ENCODE results near the gene GABARAP. TPM values are rescaled to one million over a fixed set of nuclear protein-coding genes. Genes with fewer than 3 reads are reported as not detected.

The GABARAP gene
- total RNA-seq, 1 experiment from 2014 or later, result 226 TPM

DNA sequence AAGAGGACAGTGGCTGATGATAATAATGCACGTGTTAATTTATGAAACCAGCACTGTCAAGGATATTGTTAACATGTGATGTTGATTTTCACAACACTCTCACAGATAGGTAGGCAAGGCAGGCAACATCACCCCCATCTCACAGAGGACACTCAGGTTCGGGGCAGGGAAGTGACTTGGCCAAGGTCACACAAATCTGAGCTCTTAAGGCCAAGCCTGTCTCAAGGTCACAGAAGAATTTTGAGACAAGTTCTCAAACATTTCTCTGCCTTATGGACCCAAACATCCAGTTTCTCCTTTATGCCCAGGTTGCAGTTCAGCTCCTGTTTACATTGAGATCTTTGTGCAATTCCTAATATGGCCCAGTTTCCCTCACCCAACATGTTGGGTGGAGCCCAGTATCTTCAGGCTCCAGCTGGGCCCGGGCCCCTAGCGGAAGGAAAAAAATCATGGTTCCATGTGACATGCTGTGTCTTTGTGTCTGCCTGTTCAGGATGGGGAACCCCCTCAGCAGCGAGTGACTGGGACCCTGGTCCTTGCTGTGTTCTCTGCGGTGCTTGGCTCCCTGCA, 40.6 kb upstream of the GABARAP start:
- intact Hi-C loops (cut with micrococcal nuclease), result no loop called here
- TF ChIP-seq, protein P1, sequence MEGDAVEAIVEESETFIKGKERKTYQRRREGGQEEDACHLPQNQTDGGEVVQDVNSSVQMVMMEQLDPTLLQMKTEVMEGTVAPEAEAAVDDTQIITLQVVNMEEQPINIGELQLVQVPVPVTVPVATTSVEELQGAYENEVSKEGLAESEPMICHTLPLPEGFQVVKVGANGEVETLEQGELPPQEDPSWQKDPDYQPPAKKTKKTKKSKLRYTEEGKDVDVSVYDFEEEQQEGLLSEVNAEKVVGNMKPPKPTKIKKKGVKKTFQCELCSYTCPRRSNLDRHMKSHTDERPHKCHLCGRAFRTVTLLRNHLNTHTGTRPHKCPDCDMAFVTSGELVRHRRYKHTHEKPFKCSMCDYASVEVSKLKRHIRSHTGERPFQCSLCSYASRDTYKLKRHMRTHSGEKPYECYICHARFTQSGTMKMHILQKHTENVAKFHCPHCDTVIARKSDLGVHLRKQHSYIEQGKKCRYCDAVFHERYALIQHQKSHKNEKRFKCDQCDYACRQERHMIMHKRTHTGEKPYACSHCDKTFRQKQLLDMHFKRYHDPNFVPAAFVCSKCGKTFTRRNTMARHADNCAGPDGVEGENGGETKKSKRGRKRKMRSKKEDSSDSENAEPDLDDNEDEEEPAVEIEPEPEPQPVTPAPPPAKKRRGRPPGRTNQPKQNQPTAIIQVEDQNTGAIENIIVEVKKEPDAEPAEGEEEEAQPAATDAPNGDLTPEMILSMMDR (IDR thresholded peaks at IDR 0.05; ENCODE audit: unreplicated experiment), result no peak
- Mint-ChIP-seq H3K27me3 (ENCODE audit: insufficient read depth, unreplicated experiment) (peaks cover 12% of the 10 kb centered on the region), H3K27ac (ENCODE audit: low read depth, unreplicated experiment) (no peak overlapping the region), H3K4me1 (ENCODE audit: insufficient read depth, unreplicated experiment) (peaks cover 6% of the 10 kb centered on the region), H3K36me3 (ENCODE audit: insufficient read depth, unreplicated experiment) (no peaks in the 10 kb centered on the region), H3K4me3 (ENCODE audit: unreplicated experiment) (no peak overlapping the region), H3K9me3 (ENCODE audit: unreplicated experiment) (no peaks in the 10 kb centered on the region)
- no peak for DNase-seq (ENCODE audit: unreplicated experiment)
- ChIA-PET CTCF (interaction anchor here (0.6 to 5.2 kb wide), 3 partner anchors 14 to 313 kb away, joined by 3 to 65 read pairs (median 4); no protein-coding TSS in a partner anchor), POLR2A (interaction anchor here (0.7 to 1.2 kb wide), 3 partner anchors 10 to 737 kb away, joined by 3 to 4 read pairs (median 3); no protein-coding TSS in a partner anchor)
- BruUV-seq (replicated peaks), result no TSS peak

DNA sequence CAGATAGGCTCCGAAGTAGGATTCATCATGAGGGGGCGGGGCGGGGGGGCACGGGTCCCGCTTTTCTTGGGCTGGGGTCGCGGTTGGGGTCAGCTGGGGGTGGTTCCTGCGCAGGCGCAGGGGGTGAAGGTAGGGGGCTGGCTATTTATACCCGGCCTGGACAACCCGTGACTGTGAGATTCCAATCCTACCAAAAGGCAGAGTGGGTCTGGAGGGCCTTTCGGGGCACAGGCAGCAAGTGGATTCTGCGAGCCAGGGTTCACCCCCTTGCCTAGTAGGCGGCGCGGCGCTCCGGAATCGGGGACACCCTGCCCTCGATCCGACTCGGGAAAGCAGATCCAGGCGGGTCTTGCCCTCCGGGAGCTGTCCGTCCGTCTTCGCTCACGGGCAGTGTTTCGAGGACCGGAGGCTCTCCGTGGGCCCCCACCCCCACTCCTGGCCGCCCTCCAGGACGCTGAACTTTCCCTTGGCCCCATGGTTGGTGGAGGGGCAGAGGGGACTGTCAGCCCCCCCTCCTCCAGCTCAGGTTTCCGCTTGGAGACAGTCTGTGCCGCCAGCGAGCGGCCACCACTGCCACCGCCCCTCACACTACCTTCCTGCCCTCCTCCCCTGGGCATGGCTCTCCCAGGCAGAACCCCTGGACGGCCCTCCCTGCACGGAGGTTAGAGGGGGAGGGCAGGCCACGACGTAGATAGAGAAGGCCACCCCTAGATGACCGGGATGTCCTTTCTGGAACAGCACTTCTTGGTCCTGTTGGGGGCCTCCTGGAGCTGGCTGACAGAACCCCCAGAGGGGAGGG, 39.9 kb upstream of the GABARAP start:
- H3K27me3 Mint-ChIP-seq (ENCODE audit: insufficient read depth, unreplicated experiment), result peaks cover 5% of the 10 kb centered on the region
- H3K4me3 Mint-ChIP-seq (ENCODE audit: unreplicated experiment), result peak overlapping the region; percentile 72
- POLR2A ChIA-PET, result interaction anchor here (0.7 to 3.8 kb wide), 6 partner anchors 11 to 737 kb away, joined by 3 to 37 read pairs (median 8); no protein-coding TSS in a partner anchor
- no peaks in the 10 kb centered on the region for H3K36me3 Mint-ChIP-seq (ENCODE audit: insufficient read depth, unreplicated experiment)
- CTCF ChIA-PET, result interaction anchor here (0.6 to 5.2 kb wide), 5 partner anchors 14 to 313 kb away, joined by 3 to 65 read pairs (median 3); no protein-coding TSS in a partner anchor
- no TSS peak for BruUV-seq (replicated peaks)
- TF ChIP-seq, protein P1 (IDR thresholded peaks at IDR 0.05; ENCODE audit: unreplicated experiment), result no peak
- no peak for DNase-seq (ENCODE audit: unreplicated experiment)
- intact Hi-C loops (cut with micrococcal nuclease), result no loop called here
- H3K27ac Mint-ChIP-seq (ENCODE audit: low read depth, unreplicated experiment), result no peak overlapping the region
- H3K4me1 Mint-ChIP-seq (ENCODE audit: insufficient read depth, unreplicated experiment), result peaks cover 6% of the 10 kb centered on the region
- no peaks in the 10 kb centered on the region for H3K9me3 Mint-ChIP-seq (ENCODE audit: unreplicated experiment)

DNA sequence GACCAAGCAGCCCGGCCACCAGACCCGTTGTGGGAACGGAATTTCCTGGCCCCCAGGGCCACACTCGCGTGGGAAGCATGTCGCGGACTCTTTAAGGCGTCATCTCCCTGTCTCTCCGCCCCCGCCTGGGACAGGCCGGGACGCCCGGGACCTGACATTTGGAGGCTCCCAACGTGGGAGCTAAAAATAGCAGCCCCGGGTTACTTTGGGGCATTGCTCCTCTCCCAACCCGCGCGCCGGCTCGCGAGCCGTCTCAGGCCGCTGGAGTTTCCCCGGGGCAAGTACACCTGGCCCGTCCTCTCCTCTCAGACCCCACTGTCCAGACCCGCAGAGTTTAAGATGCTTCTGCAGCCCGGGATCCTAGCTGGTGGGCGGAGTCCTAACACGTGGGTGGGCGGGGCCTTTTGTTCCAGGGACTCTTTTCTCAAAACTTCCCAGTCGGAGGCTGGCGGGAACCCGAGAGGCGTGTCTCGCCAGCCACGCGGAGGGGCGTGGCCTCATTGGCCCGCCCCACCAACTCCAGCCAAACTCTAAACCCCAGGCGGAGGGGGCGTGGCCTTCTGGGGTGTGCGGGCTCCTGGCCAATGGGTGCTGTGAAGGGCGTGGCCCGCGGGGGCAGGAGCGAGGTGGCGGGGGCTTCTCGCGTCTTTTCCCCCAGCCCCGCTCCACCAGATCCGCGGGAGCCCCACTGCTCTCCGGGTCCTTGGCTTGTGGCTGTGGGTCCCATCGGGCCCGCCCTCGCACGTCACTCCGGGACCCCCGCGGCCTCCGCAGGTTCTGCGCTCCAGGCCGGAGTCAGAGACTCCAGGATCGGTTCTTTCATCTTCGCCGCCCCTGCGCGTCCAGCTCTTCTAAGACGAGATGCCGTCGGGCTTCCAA, 39.1 kb upstream of the GABARAP start, which contains the start of gene SLC2A4:
TSS of gene SLC2A4 (plus strand) at position 645 of the 879 bp plus-strand sequence. CDS start at position 862, 217 bp downstream.
- POLR2A ChIA-PET, result interaction anchor here (0.7 to 3.8 kb wide), 14 partner anchors 12 to 292 kb away, joined by 3 to 37 read pairs (median 5); partner anchors contain the start of genes CTDNEP1 and GABARAP

More for the DNA sequence above, 39.1 kb upstream of the GABARAP start, which contains the start of gene SLC2A4:
- intact Hi-C loops (cut with micrococcal nuclease), result no loop called here
- TF ChIP-seq, protein P1 (IDR thresholded peaks at IDR 0.05; ENCODE audit: unreplicated experiment), result no peak
- H3K4me3 Mint-ChIP-seq (ENCODE audit: unreplicated experiment), result peak within 1 kb of the TSS; percentile 72
- no peaks in the 10 kb centered on the region for H3K9me3 Mint-ChIP-seq (ENCODE audit: unreplicated experiment)
- peaks cover 6% of the 10 kb centered on the region for H3K4me1 Mint-ChIP-seq (ENCODE audit: insufficient read depth, unreplicated experiment)
- no peaks in the 10 kb centered on the region for H3K36me3 Mint-ChIP-seq (ENCODE audit: insufficient read depth, unreplicated experiment)
- CTCF ChIA-PET, result interaction anchor here (0.6 to 5.2 kb wide), 13 partner anchors 9 to 837 kb away, joined by 3 to 65 read pairs (median 3); no protein-coding TSS in a partner anchor
- no peak within 1 kb of the TSS for H3K27ac Mint-ChIP-seq (ENCODE audit: low read depth, unreplicated experiment)
- peak; percentile 97 for DNase-seq (ENCODE audit: unreplicated experiment)
- no peaks in the 10 kb centered on the region for H3K27me3 Mint-ChIP-seq (ENCODE audit: insufficient read depth, unreplicated experiment)
- BruUV-seq (replicated peaks), result no TSS peak
